ENCODE data around the gene MRPL55. TPM values are rescaled to one million over a fixed set of nuclear protein-coding genes. Genes with fewer than 3 reads are reported as not detected.

Gene MRPL55
- 10 to 100 TPM; 45.5 TPM for total RNA-seq

DNA sequence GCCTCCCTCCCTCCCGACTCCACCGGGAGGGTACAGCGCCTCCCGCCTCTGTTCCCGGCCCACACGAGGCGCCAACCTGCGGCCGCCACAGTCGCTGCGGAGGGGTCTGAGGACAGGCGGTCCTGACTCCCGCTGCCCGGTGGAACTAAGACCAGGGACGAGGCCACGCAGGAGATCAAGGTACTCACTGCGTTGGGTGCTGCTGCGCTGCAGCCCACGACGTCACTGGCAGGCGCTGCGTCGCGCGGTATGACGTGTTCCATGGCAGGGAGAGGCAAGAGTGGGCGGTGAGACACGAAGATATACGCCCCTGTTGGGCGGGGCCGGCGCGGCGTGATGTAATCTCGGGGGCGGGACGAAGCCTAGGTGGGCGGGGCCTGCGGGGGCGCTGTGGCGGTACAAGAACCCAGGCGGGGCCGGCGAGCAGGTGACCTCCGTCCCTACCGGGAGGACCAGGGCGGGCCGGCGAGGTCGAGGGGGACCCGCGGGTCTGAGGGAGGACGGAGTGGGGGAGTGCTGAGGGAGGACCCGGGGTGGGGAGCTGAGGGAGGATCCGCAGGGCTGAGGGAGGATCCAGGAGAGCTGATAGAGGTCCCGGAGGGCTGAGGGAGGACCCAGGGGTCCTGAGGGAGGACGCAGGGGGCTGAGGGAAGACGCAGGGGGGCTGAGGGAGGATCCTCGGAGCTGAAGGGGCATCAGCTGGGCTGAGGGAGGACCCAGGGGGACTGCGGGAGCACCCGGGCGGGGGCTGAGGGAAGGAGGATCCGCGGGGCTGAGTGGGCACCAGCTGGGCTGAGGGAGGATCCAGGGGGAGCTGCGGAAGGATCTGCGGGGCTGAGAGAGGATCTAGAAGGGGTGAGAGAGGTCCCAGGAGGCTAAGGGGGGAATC is at the start of gene MRPL55:
Gene MRPL55, minus strand, starts transcription at position 227 of the 889 bp plus-strand sequence. CDS start 1,039 bp downstream, outside the sequence.
- intact Hi-C loops (cut with micrococcal nuclease) = loop anchor here (1.0 to 2.0 kb wide), 5 partner anchors 27 to 321 kb away; partner anchors contain the start of genes ARF1 and GUK1
- H3K27me3 Mint-ChIP-seq (ENCODE audit: low read depth) = no peaks in the 10 kb centered on the region
- CTCF ChIA-PET = interaction anchor here (0.6 to 1.7 kb wide), 6 partner anchors 9 to 1701 kb away, joined by 3 to 5 read pairs (median 3); partner anchors contain the start of gene PARP1
- peaks cover 10% of the 10 kb centered on the region for H3K36me3 Mint-ChIP-seq (ENCODE audit: low read depth)
- H3K4me3 Mint-ChIP-seq = peak within 1 kb of the TSS; percentile 91
- peak within 1 kb of the TSS; percentile 85 for H3K27ac Mint-ChIP-seq
- peak; percentile 98 for DNase-seq
- H3K4me1 Mint-ChIP-seq (ENCODE audit: low read depth) = peaks cover 27% of the 10 kb centered on the region
- no peaks in the 10 kb centered on the region for H3K9me3 Mint-ChIP-seq

GRCh38 chr1:228158151-228159007 is 49.3 kb upstream of the MRPL55 start:
- Mint-ChIP-seq H3K9me3 (no peaks in the 10 kb centered on the region), H3K27ac (no peak overlapping the region), H3K4me1 (ENCODE audit: low read depth) (peaks cover 26% of the 10 kb centered on the region), H3K36me3 (ENCODE audit: low read depth) (no peaks in the 10 kb centered on the region), H3K27me3 (ENCODE audit: low read depth) (no peaks in the 10 kb centered on the region), H3K4me3 (no peak overlapping the region)
- intact Hi-C loops (cut with micrococcal nuclease) = no loop called here
- DNase-seq = no peak
- CTCF ChIA-PET = no interaction called here

DNA sequence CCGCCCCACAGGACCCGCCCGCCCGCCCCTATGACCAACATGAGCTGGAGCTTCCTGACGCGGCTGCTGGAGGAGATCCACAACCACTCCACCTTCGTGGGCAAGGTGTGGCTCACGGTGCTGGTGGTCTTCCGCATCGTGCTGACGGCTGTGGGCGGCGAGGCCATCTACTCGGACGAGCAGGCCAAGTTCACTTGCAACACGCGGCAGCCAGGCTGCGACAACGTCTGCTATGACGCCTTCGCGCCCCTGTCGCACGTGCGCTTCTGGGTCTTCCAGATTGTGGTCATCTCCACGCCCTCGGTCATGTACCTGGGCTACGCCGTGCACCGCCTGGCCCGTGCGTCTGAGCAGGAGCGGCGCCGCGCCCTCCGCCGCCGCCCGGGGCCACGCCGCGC is 48.6 kb upstream of the MRPL55 start:
- CTCF ChIA-PET = no interaction called here
- Mint-ChIP-seq H3K4me1 (ENCODE audit: low read depth) (peaks cover 21% of the 10 kb centered on the region), H3K36me3 (ENCODE audit: low read depth) (no peaks in the 10 kb centered on the region), H3K4me3 (no peak overlapping the region), H3K27ac (no peak overlapping the region), H3K9me3 (no peaks in the 10 kb centered on the region), H3K27me3 (ENCODE audit: low read depth) (no peaks in the 10 kb centered on the region)
- intact Hi-C loops (cut with micrococcal nuclease) = no loop called here
- no peak for DNase-seq

DNA sequence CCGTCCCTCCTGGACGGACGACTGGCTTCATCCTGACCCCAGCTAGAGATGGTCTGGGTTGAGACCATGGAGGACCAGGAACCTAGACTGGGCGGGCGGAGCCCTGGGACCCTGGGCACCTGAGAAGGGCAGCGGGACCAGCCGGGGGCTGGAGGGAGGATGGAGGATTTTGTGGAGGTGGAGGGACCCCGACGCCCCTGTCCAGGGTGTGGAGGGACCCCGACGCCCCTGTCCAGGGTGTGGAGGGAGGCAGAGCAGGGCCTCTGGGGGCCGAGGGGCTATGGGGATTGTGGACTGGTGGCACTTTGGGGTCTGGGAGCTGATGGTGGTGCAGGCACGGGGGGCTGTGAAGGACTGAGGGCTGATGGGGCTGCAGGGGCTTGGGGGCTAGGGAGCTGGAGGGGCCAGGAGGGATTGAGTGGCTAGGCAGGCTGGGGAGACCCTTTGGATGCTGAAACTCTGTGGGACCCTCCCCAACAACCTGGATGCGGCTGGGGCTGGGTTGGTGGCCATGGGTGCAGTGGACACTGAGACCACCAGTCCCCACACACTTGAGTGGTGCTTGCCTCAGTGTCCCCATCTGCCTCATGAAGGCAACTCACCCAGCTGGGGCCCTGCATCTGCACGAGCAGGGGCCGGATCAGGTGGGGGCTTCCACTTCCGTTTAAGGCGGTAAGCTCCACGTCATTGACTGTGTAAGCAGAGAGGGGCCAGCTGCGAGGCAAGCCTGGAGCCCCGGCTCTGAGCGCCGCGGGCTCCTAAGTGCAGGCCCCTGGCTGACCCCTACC is 48.0 kb upstream of the MRPL55 start:
- CTCF ChIA-PET = no interaction called here
- Mint-ChIP-seq H3K4me3 (no peak overlapping the region), H3K27me3 (ENCODE audit: low read depth) (no peaks in the 10 kb centered on the region)

DNA sequence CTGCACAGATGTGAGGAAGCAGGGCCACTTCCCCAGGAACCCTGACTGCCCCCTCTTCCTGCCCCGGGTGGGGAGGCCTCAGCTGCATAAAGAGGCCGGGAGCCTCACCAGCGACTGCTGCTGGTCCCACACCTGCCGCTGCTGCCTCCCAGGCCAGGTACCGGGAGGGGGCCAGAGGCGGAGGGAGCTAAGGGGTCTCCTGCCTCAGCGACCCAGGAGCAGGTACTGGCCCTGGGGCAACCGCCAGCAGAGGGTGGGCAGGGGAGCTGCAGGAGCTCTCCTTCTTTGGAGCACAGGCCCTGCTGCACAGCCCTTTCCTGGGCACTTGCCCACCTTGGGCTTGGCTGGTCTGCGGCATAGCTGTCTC is 47.4 kb upstream of the MRPL55 start:
- CTCF ChIA-PET = no interaction called here
- Mint-ChIP-seq H3K9me3 (no peaks in the 10 kb centered on the region), H3K4me3 (no peak overlapping the region), H3K27ac (no peak overlapping the region), H3K36me3 (ENCODE audit: low read depth) (no peaks in the 10 kb centered on the region), H3K27me3 (ENCODE audit: low read depth) (no peaks in the 10 kb centered on the region), H3K4me1 (ENCODE audit: low read depth) (peaks cover 15% of the 10 kb centered on the region)
- no peak for DNase-seq
- intact Hi-C loops (cut with micrococcal nuclease) = no loop called here

More for the DNA sequence above, 48.0 kb upstream of the MRPL55 start:
- no peak for DNase-seq
- intact Hi-C loops (cut with micrococcal nuclease) = no loop called here
- no peaks in the 10 kb centered on the region for H3K36me3 Mint-ChIP-seq (ENCODE audit: low read depth)
- H3K9me3 Mint-ChIP-seq = no peaks in the 10 kb centered on the region
- H3K4me1 Mint-ChIP-seq (ENCODE audit: low read depth) = peaks cover 18% of the 10 kb centered on the region
- no peak overlapping the region for H3K27ac Mint-ChIP-seq

- no peak overlapping the region for H3K27ac Mint-ChIP-seq
- intact Hi-C loops (cut with micrococcal nuclease) = no loop called here
Measured at GRCh38 chr1:228155596-228156514, 46.8 kb upstream of the MRPL55 start.

GRCh38 chr1:228154670-228155571 is 45.8 kb upstream of the MRPL55 start:
- H3K9me3 Mint-ChIP-seq = no peaks in the 10 kb centered on the region
- H3K4me1 Mint-ChIP-seq (ENCODE audit: low read depth) = peaks cover 15% of the 10 kb centered on the region
- H3K36me3 Mint-ChIP-seq (ENCODE audit: low read depth) = no peaks in the 10 kb centered on the region
- H3K4me3 Mint-ChIP-seq = no peak overlapping the region
- no peaks in the 10 kb centered on the region for H3K27me3 Mint-ChIP-seq (ENCODE audit: low read depth)
- CTCF ChIA-PET = interaction anchor here (0.9 kb wide), 2 partner anchors 10 to 24 kb away, joined by 3 read pairs; no protein-coding TSS in a partner anchor
- intact Hi-C loops (cut with micrococcal nuclease) = no loop called here
- DNase-seq = peak; percentile 59
- H3K27ac Mint-ChIP-seq = no peak overlapping the region

More at GRCh38 chr1:228155596-228156514, 46.8 kb upstream of the MRPL55 start:
- Mint-ChIP-seq H3K4me3 (no peak overlapping the region), H3K9me3 (no peaks in the 10 kb centered on the region), H3K27me3 (ENCODE audit: low read depth) (no peaks in the 10 kb centered on the region), H3K36me3 (ENCODE audit: low read depth) (no peaks in the 10 kb centered on the region), H3K4me1 (ENCODE audit: low read depth) (peaks cover 15% of the 10 kb centered on the region)
- no peak for DNase-seq
- CTCF ChIA-PET = interaction anchor here (0.6 kb wide), 1 partner anchor 357 kb away, joined by 3 read pairs; no protein-coding TSS in a partner anchor

DNA sequence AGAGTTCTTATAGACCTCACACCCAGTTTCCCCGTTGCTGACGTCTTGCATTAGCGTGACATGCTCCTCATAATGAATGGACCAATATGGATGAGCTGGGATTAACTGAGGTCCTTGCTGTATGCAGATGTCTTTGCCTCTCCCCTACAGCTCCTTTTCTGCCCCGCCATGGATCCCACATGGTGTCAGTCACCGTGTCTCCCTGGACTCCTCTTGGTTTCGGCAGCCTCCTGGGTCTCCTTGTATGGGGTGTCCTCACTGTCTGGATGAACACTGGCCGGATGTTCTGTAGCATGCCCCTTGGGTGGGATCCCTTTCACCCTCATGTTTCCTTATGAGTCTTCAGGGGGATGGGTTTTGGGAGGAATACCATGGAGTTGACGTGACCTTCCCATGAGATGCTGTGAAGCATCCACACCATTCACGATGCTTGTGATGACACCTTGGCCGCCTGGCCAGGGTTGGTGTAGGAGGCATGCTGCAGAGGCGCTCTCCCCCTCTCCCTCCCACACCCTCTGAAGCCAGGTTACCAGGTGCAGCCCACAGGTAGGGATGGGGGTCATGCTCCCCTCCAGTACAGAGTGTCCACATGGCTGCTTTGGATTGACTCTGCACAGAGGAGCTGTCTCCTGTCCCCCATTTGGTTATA is 45.0 kb upstream of the MRPL55 start:
- Mint-ChIP-seq H3K36me3 (ENCODE audit: low read depth) (no peaks in the 10 kb centered on the region), H3K27me3 (ENCODE audit: low read depth) (no peaks in the 10 kb centered on the region), H3K4me3 (no peak overlapping the region), H3K4me1 (ENCODE audit: low read depth) (peaks cover 15% of the 10 kb centered on the region), H3K27ac (no peak overlapping the region), H3K9me3 (no peaks in the 10 kb centered on the region)
- DNase-seq = no peak
- CTCF ChIA-PET = interaction anchor here (0.9 to 1.0 kb wide), 3 partner anchors 10 to 23 kb away, joined by 3 read pairs; partner anchors contain the start of gene IBA57
- intact Hi-C loops (cut with micrococcal nuclease) = no loop called here

- no peaks in the 10 kb centered on the region for H3K36me3 Mint-ChIP-seq (ENCODE audit: low read depth)
- H3K27ac Mint-ChIP-seq = no peak overlapping the region
- DNase-seq = no peak
- no peaks in the 10 kb centered on the region for H3K9me3 Mint-ChIP-seq
- H3K4me3 Mint-ChIP-seq = no peak overlapping the region
- CTCF ChIA-PET = interaction anchor here (0.9 kb wide), 1 partner anchor 12 kb away, joined by 4 read pairs; no protein-coding TSS in a partner anchor
- H3K27me3 Mint-ChIP-seq (ENCODE audit: low read depth) = no peaks in the 10 kb centered on the region
- intact Hi-C loops (cut with micrococcal nuclease) = no loop called here
- H3K4me1 Mint-ChIP-seq (ENCODE audit: low read depth) = peaks cover 15% of the 10 kb centered on the region
Measured at GRCh38 chr1:228152918-228153258, 43.8 kb upstream of the MRPL55 start.

Measured in activated naive CD4-positive, alpha-beta T cell treated with anti-CD3 and anti-CD28 coated beads for 36 hours (primary cell).